HG03460 (cell line): ENCODE data around the gene EIF4B.

Experiments
- ATAC-seq: cut with Tn5 transposase; IDR thresholded peaks from one replicate; pipeline ENCODE4 v1.9.1; 2021; ENCODE audit not compliant: unreplicated experiment

Gene EIF4B

GRCh38 chr12:53044896-53045695 is 38.8 kb downstream of the EIF4B start:
- ATAC-seq = no peak

DNA sequence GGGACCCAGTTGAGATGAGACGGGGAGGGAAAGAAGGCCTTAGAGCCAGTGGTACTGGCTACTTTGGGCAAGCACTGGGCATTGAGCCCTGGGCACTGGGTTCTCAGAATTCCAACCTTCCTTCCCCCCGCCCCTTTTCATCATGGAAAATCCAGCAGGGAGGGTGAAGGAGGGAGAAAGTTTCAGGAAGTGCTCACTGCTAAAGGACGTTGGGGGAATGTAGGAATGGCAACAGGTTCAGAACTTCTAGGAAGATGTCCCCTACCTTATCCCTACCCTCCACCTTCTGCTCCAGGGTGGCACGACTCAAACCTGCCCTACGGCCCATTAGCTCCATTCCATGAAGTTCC is 39.4 kb downstream of the EIF4B start:
- no peak for ATAC-seq

- peak; percentile 29 for ATAC-seq
These were observed 40.5 kb downstream of the EIF4B start for GRCh38 chr12:53046655-53047220.

DNA sequence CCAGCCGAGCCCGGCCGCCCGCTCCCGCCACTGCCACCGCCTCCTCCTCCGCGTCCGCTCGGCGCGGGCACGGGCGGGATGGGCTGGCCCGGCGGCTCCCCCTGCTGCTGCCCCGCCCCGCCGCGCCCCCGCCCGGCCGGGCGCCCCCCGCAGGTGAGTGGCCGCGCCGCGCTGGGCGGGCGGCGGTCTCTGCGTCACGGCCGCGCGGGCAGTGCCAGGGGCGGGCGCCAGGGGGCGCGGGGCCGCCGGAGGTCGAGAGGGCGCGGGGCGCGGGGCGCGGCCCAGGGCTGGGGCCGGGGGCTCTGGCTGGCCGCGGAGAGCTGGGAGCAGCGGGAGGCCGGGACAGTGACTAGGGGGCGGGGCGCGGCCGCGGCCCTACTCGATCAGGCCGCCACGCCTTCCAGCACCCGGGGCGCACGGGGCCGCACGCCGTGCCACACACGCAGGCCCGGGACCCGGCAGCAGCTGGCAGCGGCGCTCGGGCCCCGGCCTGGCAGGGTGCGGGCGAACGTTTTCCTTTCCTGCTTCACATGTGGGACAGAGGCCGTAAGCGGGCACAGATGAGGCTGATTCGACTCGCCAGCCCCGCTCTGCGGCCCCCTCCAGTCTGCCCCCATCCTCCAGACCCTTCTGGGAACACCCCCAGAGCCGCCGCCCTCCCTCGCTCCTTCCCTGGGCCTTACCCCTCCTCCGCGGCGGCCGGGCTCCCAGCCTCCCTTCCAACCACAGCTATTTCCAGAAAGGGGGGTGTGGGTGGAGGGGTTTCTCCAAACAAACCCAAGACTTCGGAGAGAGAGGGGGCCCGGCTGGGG is 41.2 kb downstream of the EIF4B start:
- ATAC-seq = peak; percentile 55

DNA sequence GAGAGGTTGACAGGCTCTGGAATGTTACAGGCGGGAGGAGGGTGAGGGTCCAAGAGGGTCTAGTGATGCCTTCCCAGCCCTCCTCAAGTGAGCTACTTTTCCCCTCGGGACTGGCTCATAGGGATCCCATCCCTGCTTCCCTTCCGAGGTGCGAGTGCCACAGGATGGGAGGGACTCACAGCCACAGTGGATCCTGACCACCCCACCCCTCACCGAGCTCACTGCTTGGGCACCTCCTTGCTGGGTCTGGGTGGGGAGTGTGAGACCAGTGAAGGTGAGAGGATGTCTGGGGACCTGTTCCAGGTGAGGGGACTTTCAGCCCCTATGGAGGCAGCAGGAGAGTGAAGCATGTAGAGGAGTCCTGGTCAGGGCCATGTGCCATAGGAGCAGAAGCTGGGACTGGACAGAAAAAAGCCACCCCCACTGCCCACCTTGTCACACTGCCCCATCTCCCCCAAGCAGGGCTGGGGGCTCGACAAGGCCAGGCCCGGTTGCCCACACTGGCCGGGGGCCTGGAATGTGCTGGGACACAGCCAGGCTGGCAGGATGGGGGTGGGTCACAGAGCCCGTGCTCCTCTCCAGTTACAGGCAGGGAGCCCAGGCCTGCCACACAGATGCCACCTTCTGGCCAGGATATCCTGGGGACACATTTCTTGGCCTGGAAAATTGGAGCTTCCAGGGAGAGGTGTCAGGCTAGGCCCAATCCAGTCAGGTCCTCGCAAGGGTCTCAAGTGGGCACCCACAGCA is 42.0 kb downstream of the EIF4B start:
- ATAC-seq = no peak

- no peak for ATAC-seq
These were observed 42.6 kb downstream of the EIF4B start for GRCh38 chr12:53048780-53049401.

- ATAC-seq = no peak
These were observed 43.5 kb downstream of the EIF4B start, which contains the start of gene TNS2 for GRCh38 chr12:53049571-53050318. Gene TNS2 (plus strand): TSS chr12:53050065. CDS start chr12:53050186, 121 bp downstream.

DNA sequence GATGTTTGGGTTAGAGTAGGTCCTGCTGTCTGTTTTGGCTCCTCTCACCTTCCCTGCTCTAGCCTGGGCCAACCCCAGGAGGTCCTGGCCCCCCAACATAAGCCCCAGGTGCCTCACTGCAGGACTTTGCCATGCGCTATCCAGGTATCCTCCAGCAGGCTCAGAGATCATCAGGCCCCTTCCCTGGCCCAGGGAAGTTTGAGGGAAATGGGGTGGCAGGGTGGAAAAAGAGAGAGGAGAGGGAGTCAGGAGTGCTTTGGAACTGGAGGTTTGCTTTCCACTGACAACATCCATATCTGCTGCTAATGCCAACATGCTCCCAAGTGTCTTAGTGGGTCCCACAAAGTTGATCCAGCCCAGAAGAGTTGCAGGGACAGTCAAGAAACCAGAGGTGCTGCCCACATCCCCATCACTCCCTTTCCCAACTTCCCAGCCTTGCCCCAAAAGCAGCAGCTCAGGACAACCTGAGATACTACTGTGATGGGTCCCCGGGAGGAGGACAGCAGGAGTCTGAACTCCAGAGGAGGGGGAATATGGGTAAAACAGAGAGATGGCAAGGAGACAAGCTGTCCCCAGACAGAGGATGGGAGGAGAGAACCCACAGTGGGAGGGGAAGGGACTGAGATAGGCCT is 44.3 kb downstream of the EIF4B start:
- ATAC-seq = no peak

DNA sequence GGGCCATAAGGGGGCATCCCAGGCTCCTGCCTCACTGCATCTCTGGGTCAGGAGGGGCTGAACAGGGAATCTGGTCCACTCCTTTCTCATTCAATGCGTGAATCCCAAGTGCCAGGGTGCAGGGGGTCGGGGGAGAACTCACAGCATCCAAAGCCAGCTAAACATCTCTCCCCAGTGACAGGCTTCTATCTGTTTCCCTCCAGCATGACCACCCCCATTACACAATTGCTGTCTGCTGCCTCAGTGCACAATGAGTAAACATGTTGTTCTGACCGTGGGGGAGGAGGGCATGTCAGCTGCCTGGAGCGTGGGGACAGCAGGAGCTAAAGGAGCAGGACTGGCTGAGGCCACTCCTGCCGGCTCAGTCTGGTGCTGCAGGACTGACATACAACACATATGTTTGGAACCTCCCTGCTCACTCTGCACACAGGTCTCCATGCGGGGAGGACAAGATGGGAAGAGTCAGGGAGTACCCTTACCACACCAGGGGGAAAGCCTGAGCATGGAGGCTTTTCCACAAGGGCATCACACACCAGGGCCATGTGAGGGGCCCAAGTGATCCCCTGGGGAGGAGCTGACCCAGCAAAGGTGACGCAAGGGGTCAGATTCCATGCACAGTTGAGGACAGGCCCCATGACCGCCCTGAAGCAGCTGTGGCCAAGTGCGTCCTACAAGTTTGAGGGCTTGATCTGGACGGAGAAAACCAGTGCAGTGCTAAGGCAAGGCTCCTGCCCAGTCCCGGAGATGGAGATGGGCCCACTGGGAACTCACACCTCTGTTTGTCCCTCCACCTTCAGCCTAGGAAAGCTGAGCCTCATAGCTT is 45.0 kb downstream of the EIF4B start:
- no peak for ATAC-seq

GRCh38 chr12:53051881-53052412 is 45.7 kb downstream of the EIF4B start:
- no peak for ATAC-seq

DNA sequence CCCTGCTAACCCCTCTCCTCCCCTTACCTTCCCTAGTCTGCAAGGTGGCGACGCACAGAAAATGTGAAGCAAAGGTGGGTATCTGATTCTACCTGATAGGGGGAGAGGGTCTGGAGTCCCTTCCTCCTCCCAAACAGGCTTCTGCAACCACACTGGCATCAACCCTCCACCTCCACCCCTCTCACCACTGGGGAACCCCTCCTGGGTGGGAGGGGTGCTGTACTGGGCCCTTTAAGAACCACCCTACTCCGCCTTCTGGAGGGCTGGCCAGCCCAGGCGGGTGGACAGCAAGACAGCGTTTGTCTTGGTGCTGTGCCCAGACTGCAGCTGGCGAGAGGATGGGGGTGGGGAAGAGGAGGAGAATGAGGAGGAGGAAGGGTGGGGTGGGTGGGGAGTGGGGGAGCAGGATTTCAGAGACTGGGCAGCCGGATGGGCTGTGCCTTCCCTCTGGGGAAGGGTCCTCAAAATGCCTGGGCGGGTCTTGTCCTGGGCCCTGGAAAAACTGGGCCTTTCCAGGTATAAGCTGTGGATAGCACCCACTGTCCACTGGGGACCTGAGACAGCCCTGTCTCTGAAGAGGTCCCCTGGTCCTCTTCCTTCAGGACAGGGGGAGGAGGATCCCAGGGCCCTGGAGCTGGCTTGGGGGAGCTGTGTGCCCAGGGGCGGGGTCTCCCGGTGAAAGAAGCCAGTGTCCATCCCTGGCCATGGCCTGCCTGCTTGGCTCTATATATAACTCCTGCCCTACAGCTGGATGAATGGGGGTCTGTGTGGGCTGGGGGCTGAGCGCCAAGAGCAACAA is 46.4 kb downstream of the EIF4B start:
- ATAC-seq = no peak

DNA sequence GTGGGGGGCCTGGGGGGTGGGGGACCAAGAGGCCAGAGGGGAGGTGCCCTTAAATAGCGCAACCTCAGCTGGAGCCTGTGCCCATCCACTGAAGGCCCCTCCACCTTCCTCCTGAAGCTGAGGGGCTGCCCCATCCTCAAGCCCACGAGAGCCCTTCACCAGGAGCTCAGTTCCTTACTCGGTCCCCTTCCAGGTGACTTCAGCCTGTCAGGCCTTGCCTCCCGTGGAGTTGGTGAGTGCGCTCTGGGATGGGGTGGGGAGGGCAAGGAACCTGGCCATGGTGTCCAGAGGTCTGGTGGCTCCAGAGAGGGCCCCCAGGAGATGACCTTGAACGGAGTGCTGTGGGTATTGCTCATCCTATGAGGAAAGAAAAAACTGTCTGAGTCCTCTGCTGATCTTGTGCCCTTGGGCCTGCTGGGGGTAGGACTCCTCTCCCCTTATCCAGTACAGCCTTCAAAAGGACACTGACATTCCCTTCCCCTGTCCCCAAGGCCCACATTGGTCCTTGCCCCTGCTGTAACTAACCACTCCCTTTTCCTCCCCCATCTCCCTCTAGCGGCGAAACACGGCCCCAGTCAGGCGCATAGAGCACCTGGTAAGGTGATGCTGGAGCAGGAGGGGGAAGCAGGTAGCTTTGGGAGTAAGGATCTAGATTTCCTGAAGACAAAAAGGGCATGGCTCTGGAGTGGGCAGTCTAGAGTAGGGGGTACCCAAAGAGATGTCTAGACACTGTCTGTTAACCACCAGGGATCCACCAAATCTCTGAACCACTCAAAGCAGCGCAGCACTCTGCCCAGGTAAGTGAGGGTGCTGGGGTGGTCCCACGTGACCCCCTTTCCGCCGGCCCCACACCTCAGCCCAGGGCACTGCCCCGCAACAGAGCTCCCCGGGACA is 47.2 kb downstream of the EIF4B start:
- peak; percentile 23 for ATAC-seq

GRCh38 chr12:53054112-53054878 is 48.0 kb downstream of the EIF4B start:
- peak; percentile 92 for ATAC-seq

- ATAC-seq = no peak
These were observed 49.4 kb downstream of the EIF4B start for GRCh38 chr12:53055471-53056266.

- ATAC-seq = no peak
These were observed 50.0 kb downstream of the EIF4B start for GRCh38 chr12:53056296-53056695.
